PC-9 (cell line): ENCODE data around the gene MPND. TPM values are rescaled to one million over a fixed set of nuclear protein-coding genes. Genes with fewer than 3 reads are reported as not detected.

Experiments used
- BruUV-seq: library from RNA; stranded (reverse); fragments of 400-500 nt; replicated peaks from 2 replicates; lab custom pipeline; 2021; lab: Mats Ljungman, UMichigan
- CTCF ChIA-PET: fragments of 300-600 bp; sonication (Branson Sonifier 250); formaldehyde crosslinking; loops from one replicate; lab custom pipeline; 2022; ENCODE audit warnings: antibody characterized with exemption; lab: Charles Lee
- POLR2A ChIA-PET: fragments of 300-600 bp; sonication (Branson Sonifier 250); formaldehyde crosslinking; loops from one replicate; lab custom pipeline; 2022; ENCODE audit warnings: antibody characterized with exemption; ENCODE audit not compliant: unreplicated experiment; lab: Charles Lee
- DNase-seq, 2 experiments: peaks; one replicate each; pipeline versions ENCODE4 v3.0.0 to v3.0.0-alpha.2; 2015 to 2022; ENCODE audit warnings: mixed read lengths in 1 of 2
- H2AFZ ChIP-seq: fragments of 200-600 bp; sonication (generic); 2 replicates; pipeline ENCODE4 v1.8.1; 2017; ENCODE audit warnings: antibody characterized with exemption
- H3F3A ChIP-seq: fragments of 200-600 bp; sonication (generic); 2 replicates; pipeline ENCODE4 v1.8.1; 2017; ENCODE audit warnings: antibody characterized with exemption, mild to moderate bottlenecking, low read depth; ENCODE audit not compliant: insufficient read depth
- H3K27ac ChIP-seq: fragments of 200-600 bp; sonication (generic); 2 replicates; pipeline ENCODE4 v1.6.1; 2016; ENCODE audit warnings: mixed run types
- H3K27me3 ChIP-seq: fragments of 200-600 bp; sonication (generic); 2 replicates; pipeline ENCODE4 v1.6.1; 2016; ENCODE audit warnings: low read depth, mixed run types; ENCODE audit not compliant: insufficient read depth
- H3K36me3 ChIP-seq: fragments of 200-600 bp; sonication (generic); 2 replicates; pipeline ENCODE4 v1.6.1; 2016; ENCODE audit warnings: low read depth, mixed run types
- H3K4me1 ChIP-seq: fragments of 200-600 bp; sonication (generic); replicated peaks from 2 replicates; pipeline ENCODE4 v1.6.1; 2016; ENCODE audit warnings: mixed run types; ENCODE audit not compliant: insufficient read depth
- H3K4me2 ChIP-seq: fragments of 200-600 bp; sonication (generic); 2 replicates; pipeline ENCODE4 v1.6.1; 2017; ENCODE audit warnings: mixed run types
- H3K4me3 ChIP-seq: fragments of 200-600 bp; sonication (generic); 2 replicates; pipeline ENCODE4 v1.6.1; 2016; ENCODE audit warnings: mixed run types
- H3K79me2 ChIP-seq: fragments of 200-600 bp; sonication (generic); 2 replicates; pipeline ENCODE4 v1.6.1; 2017; ENCODE audit warnings: low read depth, mixed run types
- H3K9me2 ChIP-seq: fragments of 200-600 bp; sonication (generic); 2 replicates; pipeline ENCODE4 v1.8.1; 2017; ENCODE audit warnings: mild to moderate bottlenecking; ENCODE audit not compliant: insufficient read depth
- H3K9me3 ChIP-seq: fragments of 200-600 bp; sonication (generic); 2 replicates; pipeline ENCODE4 v1.8.1; 2016; ENCODE audit warnings: low read depth; ENCODE audit not compliant: insufficient read depth
- H4K20me1 ChIP-seq: fragments of 200-600 bp; sonication (generic); 2 replicates; pipeline ENCODE4 v1.8.1; 2017; ENCODE audit not compliant: insufficient read depth
- CTCF ChIP-seq: fragments of 200-600 bp; sonication (generic); conservative IDR thresholded peaks from 2 replicates; pipeline ENCODE4 v1.6.1; 2017; ENCODE audit warnings: mixed run types, antibody characterized with exemption, mild to moderate bottlenecking, moderate library complexity
- EZH2 ChIP-seq: fragments of 200-600 bp; sonication (generic); IDR thresholded peaks from 2 replicates; pipeline ENCODE4 v1.8.0; 2017; ENCODE audit warnings: antibody characterized with exemption, low read depth
- intact Hi-C: fragments of 100-400 bp; cut with micrococcal nuclease; formaldehyde crosslinking; loops from one replicate; pipeline ENCODE4 v1.10.0; 2022; ENCODE audit not compliant: unreplicated experiment
- total RNA-seq: library from RNA; stranded (reverse); gene quantifications from 2 replicates; pipeline ENCODE4 v1.2.3, GENCODE V29; 2021

The MPND gene
- total RNA-seq, 1 experiment from 2014 or later, result 12.6 TPM

- no TSS peak for BruUV-seq
- Histone ChIP-seq H3K27ac (no peak overlapping the region), H3K4me2 (no peak overlapping the region), H3K9me2 (no peaks in the 10 kb centered on the region), H4K20me1 (no peaks in the 10 kb centered on the region), H3F3A (no peaks in the 10 kb centered on the region), H3K4me1 (no peaks in the 10 kb centered on the region), H3K9me3 (no peaks in the 10 kb centered on the region), H3K36me3 (no peaks in the 10 kb centered on the region), H3K27me3 (no peaks in the 10 kb centered on the region), H2AFZ (no peak overlapping the region), H3K79me2 (no peaks in the 10 kb centered on the region), H3K4me3 (no peak overlapping the region)
- ChIA-PET CTCF (no interaction called here), POLR2A (no interaction called here)
- intact Hi-C loops, result no loop called here
- DNase-seq, result peak in 1 of 2 experiments; percentile 44
- TF ChIP-seq CTCF (no peak), EZH2 (no peak)
Measured at GRCh38 chr19:4316956-4317355, 26.4 kb upstream of the MPND start.

- no peaks in the 10 kb centered on the region for H3K79me2 ChIP-seq
- no peaks in the 10 kb centered on the region for H3K9me2 ChIP-seq
- no peaks in the 10 kb centered on the region for H3K27me3 ChIP-seq
- no peaks in the 10 kb centered on the region for H3K9me3 ChIP-seq
- ChIA-PET CTCF (no interaction called here), POLR2A (no interaction called here)
- DNase-seq, result no peak
- H3K4me3 ChIP-seq, result no peak overlapping the region
- no peak overlapping the region for H3K4me2 ChIP-seq
- H3F3A ChIP-seq, result no peaks in the 10 kb centered on the region
- H4K20me1 ChIP-seq, result no peaks in the 10 kb centered on the region
- no TSS peak for BruUV-seq
- H3K36me3 ChIP-seq, result no peaks in the 10 kb centered on the region
- no peak overlapping the region for H2AFZ ChIP-seq
- no peak overlapping the region for H3K27ac ChIP-seq
- TF ChIP-seq CTCF, result no peak
- no peak for TF ChIP-seq EZH2
- no peaks in the 10 kb centered on the region for H3K4me1 ChIP-seq
- intact Hi-C loops, result no loop called here
Measured at GRCh38 chr19:4318460-4318859, 24.9 kb upstream of the MPND start.

GRCh38 chr19:4319067-4319718 is 24.2 kb upstream of the MPND start:
- no peaks in the 10 kb centered on the region for H3F3A ChIP-seq
- intact Hi-C loops, result no loop called here
- H3K4me3 ChIP-seq, result no peak overlapping the region
- H3K79me2 ChIP-seq, result no peaks in the 10 kb centered on the region
- H4K20me1 ChIP-seq, result no peaks in the 10 kb centered on the region
- TF ChIP-seq EZH2 (no peak), CTCF (no peak)
- H3K9me3 ChIP-seq, result no peaks in the 10 kb centered on the region
- H2AFZ ChIP-seq, result no peak overlapping the region
- no peaks in the 10 kb centered on the region for H3K27me3 ChIP-seq
- H3K27ac ChIP-seq, result no peak overlapping the region
- ChIA-PET POLR2A (no interaction called here), CTCF (no interaction called here)
- H3K4me2 ChIP-seq, result no peak overlapping the region
- no peaks in the 10 kb centered on the region for H3K36me3 ChIP-seq
- DNase-seq, result no peak
- H3K9me2 ChIP-seq, result no peaks in the 10 kb centered on the region
- no TSS peak for BruUV-seq
- no peaks in the 10 kb centered on the region for H3K4me1 ChIP-seq
